ENCODE data around the gene PLD1. TPM values are rescaled to one million over a fixed set of nuclear protein-coding genes. Genes with fewer than 3 reads are reported as not detected.

Gene PLD1
- polyA plus RNA-seq, 4 donors, result 9.6 to 13.2 (median 11.2) TPM

Other genes with a start within 250 kb of the PLD1 start
- under 1 TPM in 2 of 4 donors, not detected in 2; 0.16 to 0.35 TPM for gene TMEM212, start 32.9 kb upstream of the PLD1 start, polyA plus RNA-seq (ENCODE audit: insufficient read length in 4 of 4)
- 10 to 100 TPM; 53.6 to 63.8 (median 59.8) TPM for gene FNDC3B, start 229.1 kb upstream of the PLD1 start, polyA plus RNA-seq (ENCODE audit: insufficient read length in 4 of 4)